LNCAP (cell line): ENCODE data around the gene LRRC4.

ENCODE experiments used
- TF ChIP-seq, protein P1 (sequence below): fragments of 450-650 bp; IDR thresholded peaks from 2 replicates; pipeline ENCODE4 v1.5.1; 2017; ENCODE audit warnings: mild to moderate bottlenecking

The LRRC4 gene

DNA sequence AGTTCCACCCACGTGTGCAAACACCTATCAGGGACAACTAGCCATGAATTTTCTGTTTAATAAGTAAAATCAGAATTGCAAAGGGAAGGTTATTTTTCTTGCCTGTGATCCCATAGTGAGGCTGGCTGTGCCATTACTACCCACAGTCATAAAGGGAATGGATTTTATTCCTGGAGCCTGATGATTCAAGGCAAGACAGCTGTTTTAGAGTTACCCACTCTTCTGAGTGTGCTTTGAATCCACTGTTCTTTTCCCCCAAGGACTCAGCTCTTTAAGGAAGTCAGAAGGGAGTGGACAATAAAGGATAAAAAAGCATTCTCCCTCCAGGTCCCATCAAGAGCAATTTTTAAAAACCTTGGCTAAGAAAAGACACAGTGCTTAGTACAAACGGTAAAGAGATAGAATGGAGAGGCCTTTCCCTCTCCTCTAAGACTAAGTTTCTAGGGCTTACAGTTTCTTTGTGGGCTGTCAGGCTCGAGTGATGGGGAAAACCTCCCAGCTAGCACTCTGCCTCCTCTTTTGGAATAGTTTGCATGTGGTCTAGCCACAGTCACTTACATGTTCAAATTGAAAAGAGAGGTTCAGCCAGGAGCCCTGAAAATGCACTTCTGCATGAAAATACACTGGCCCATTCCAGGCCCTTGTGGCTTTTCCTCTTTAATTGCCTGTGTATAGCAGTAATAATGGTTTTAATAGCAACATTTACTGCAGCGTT is 5.1 kb upstream of the LRRC4 start:
- TF ChIP-seq, protein P1, sequence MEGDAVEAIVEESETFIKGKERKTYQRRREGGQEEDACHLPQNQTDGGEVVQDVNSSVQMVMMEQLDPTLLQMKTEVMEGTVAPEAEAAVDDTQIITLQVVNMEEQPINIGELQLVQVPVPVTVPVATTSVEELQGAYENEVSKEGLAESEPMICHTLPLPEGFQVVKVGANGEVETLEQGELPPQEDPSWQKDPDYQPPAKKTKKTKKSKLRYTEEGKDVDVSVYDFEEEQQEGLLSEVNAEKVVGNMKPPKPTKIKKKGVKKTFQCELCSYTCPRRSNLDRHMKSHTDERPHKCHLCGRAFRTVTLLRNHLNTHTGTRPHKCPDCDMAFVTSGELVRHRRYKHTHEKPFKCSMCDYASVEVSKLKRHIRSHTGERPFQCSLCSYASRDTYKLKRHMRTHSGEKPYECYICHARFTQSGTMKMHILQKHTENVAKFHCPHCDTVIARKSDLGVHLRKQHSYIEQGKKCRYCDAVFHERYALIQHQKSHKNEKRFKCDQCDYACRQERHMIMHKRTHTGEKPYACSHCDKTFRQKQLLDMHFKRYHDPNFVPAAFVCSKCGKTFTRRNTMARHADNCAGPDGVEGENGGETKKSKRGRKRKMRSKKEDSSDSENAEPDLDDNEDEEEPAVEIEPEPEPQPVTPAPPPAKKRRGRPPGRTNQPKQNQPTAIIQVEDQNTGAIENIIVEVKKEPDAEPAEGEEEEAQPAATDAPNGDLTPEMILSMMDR = no peak

DNA sequence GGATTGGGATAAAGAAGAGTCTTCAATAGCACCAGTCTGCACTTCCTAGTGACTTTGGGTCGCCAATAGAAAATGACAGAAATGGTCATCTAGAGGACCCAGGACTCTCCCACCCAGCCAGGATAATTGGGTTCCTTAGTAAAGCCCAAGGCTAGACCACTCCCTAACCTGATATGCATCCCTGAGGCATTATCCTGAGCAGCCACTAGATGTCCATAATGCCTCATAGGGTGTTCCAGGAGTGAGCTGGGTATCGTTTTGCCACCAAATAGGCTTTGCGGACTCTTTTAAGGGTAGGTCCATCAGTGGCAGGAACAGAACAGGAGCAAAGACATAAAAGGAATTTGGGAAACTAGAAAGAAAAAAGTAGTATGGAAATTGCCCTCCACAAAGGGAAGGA is 4.5 kb upstream of the LRRC4 start:
- TF ChIP-seq, protein P1 = peak; percentile 47

DNA sequence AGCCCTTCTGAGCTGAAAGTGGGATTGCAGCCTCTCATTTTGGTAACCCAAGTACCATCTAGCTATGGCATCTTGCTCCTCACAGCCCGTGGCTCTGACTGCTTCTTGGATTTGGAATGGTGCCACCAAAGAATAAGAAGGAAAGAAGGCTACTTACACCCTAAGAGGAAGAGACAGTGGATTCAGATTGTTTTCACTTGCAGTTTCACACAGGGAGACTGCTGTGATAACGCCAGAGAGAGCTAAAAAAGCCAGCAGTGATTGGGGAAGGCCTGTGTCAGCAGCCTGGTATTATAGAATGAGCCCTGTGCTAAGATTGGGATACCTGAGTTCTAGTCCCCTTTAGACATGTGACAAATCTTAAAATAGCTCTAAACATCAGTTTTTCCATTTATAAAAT is 3.6 kb upstream of the LRRC4 start:
- TF ChIP-seq, protein P1 = no peak

DNA sequence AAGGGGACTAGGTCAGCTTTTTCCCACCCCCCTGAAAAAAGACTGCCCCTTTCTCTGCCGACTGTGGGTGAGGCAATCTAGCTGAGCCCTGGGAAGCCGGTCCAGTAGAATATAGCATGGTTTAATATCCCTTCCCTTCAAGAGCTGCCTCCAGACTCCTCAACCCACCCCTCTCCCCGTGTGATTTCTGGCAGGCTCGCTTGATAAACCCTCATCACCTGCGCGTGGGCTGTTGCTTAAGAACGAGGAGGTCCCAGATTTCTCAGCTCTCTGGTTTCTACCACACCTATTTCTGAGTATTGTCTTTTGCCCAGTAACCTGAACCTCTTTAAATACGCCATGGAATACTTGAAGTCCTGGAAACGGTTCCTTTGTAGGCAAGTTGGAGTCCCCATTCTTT is 2.0 kb upstream of the LRRC4 start:
- TF ChIP-seq, protein P1 = no peak

DNA sequence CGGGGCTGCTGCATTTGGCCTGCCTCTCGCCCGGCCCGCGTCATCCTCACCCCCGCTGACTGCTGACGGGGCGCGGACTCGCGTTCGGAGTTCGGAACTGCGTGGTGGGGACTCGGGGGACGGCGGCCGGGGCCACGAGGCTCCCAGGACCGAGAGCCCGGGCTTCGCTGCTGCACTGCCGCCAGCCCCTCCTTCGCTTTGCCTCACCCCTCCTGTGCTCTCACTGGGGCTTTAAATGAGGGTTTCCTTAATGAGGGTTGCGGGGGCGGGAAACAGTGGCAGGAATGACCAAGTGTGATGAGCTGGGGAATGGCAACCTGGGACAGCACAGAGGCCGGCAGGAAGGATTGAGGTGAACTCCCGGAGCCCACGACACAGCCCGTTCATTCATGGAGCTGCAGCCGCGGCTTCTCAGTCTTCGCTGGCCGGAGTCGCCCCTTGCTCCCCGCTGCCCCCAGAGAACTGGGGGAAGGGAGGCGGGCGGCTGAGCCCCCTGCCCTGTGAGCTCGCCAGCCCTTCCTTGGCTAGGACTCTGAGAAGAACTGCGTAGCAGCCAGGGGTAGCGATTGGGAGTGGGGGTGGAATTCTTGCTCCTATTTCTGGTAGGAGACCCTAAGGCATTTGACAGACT is 1.5 kb upstream of the LRRC4 start:
- TF ChIP-seq, protein P1 = no peak

DNA sequence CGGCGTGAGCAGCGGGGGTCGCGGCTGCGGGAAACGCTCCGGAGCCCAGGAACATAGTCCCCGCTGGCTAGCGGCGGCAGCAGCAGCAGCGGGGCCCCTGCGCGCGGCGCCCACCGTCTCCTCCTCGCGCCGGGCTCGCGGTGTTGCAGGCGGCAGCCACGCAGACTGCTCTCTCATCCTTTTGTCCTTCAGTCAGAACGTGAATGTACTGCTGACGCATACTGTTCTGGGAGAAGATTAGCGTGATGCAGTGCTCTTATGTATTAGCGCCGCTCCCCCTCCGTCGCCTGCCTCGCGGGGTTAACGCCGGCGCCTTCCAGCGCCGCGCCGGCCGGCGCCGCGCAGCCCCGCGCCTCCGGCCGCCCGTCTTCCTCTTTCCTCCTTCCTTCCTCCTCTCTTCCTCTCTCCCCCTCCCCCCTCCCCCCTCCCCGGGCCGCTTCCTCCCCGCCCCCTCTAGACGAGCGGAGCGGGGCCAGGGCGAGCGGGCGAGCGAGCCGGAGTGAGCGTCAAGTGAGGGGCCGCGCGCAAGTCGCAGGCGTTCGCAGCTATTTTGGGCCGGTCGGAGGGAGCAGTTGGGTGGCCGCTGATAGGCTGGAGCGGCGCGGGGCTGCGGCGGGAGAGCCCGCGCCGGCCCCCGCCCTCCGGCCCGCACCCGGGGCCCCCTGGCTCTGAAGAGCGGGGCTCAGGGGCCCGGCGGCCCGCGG is 816 bp upstream of the LRRC4 start:
- TF ChIP-seq, protein P1 = no peak

DNA sequence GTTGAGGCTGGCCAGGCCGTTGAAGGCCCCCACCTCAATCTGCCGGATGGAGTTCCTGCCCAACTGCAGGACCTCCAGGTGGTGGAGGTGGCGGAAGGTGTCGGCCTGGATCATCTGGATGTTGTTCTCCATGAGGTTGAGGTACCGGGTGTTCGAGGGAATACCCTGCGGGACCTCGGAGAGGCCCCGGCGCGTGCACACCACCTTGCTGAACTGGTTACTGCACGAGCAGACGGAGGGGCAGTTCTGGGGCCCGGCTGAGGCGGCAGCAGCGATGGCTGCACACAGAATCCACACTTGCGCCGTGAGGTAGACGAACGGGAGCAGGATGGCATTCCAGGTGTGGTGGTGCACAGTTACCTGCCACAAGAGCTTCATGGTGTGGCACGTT is 979 bp downstream of the LRRC4 start:
- TF ChIP-seq, protein P1 = no peak
